Daoy (cell line): ENCODE data around the gene MRPL17. TPM values are rescaled to one million over a fixed set of nuclear protein-coding genes. Genes with fewer than 3 reads are reported as not detected.

Experiments
- DNase-seq: peaks from one replicate; pipeline ENCODE4 v3.0.0-alpha.2; 2015; ENCODE audit warnings: low read depth
- total RNA-seq: library from RNA; depleted of rRNA; stranded (reverse); fragments of >200 nt; shearing (Covaris generic); gene quantifications from 2 replicates; pipeline ENCODE4 v1.2.3, GENCODE V29; 2014

The MRPL17 gene
- total RNA-seq, 1 experiment from 2014 or later: 95.5 TPM

DNA sequence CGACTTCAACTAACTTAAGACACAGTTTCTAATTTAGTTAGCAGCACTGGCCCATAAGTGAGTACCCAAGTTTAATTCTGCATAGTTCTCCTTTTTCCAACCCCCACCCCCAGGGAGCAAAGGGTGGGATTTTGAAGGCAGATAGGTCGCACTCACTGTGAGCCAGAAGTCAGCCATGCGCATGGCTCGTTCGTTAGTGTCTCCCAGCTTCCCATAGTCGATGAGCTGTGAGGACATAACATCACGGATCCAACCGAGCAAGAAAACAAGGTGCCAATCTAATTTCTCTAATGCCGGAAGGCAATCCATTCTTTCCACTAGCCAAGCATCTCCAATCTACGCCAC, 577 bp downstream of the MRPL17 start:
- DNase-seq: peak; percentile 9

DNA sequence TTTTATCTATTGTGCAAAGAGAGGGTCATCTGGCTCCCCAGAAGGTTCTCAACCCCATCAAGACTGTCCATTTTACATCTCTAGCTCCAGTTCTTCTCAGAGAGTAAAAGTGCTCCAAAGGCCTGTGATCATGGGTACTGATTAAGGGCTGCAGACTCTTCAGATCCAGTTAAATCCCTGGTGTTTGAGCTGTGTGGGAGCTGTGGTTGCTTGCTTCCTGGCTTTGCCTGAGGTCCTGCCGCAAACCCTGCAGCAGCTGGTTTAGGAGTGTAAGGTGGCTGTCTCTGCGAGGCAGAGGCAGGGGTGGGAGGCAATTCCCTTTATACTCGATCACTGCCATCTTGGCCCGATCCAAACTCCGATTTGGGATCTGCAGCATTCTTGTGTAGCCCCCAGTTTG, 1.2 kb downstream of the MRPL17 start:
- DNase-seq: peak; percentile 18

GRCh38 chr11:6681505-6681904, 1.6 kb downstream of the MRPL17 start:
- no peak for DNase-seq

DNA sequence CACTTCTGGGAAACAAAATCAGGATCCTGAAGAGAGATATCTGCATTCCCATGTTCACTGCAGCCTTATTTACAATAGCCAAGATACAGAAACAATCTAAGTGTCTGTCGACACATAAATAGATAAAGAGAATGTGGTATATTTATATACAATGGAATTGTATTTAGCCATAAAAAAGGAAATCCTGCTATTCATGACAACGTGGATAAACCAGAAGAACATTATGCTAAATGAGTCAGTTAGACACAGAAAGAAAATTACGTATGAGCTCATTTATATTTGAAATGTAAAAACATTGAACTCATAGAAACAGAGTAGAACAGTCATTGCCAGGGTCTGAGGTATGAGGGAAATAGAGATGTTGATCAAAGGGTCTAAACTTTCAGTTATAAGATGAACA, 6.1 kb downstream of the MRPL17 start:
- DNase-seq: no peak

DNA sequence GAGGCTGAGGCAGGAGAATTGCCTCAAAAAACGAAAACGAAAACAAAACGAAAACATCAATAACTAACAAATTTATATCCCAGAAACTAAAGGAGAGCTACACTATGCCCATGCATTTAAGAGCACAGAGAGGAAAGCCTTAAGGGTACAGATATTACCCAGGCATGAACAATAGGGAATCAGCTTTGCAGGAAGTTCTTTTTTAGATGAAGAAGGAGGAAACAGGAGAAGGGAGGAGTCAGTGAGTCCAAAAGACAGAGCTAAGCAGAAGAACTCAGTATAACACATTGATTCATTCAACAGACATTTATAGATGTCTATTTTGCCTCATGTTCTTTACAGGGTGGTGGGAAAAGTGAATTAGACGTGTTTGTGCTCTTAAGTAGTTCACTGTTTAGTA, 8.3 kb downstream of the MRPL17 start:
- no peak for DNase-seq

DNA sequence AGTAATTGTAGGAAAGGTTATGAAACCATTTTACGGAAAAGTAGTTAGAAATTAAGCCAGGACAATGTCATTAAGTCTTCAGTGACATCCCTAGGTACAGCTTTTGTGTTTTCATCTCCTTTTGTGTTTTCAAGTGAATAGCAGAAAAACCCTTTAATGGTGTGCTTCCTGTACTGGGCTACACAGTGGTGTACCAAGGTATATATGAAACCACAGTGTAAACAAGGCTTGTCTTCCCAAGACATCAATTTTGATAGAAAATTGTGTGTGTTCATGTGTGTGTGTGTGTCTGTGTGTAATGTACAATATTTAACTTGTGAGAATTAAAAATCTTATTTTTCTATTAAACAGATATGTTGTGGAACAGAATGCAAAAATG, 8.9 kb downstream of the MRPL17 start:
- DNase-seq: no peak

- no peak for DNase-seq
Observed at GRCh38 chr11:6673523-6674218, 9.5 kb downstream of the MRPL17 start.

DNA sequence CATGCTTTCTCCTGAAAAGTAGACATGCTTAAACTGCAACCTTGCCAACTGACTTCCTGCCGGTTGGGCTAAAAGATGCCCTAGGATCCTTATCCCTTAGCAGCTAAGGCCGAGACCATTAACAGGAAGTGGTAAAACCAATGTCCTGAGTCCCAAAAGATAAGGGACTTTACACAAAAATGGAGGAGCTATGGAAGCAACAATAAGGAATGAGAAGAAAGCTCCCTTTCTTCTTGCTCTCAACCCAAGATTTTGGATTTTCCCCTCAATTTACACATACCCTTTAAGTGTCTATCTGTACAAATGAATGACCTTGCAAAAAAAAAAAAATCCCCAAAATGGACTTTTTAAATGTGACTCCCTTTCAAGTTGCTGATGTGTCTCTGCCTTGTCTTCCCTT, 11.1 kb downstream of the MRPL17 start:
- DNase-seq: no peak

DNA sequence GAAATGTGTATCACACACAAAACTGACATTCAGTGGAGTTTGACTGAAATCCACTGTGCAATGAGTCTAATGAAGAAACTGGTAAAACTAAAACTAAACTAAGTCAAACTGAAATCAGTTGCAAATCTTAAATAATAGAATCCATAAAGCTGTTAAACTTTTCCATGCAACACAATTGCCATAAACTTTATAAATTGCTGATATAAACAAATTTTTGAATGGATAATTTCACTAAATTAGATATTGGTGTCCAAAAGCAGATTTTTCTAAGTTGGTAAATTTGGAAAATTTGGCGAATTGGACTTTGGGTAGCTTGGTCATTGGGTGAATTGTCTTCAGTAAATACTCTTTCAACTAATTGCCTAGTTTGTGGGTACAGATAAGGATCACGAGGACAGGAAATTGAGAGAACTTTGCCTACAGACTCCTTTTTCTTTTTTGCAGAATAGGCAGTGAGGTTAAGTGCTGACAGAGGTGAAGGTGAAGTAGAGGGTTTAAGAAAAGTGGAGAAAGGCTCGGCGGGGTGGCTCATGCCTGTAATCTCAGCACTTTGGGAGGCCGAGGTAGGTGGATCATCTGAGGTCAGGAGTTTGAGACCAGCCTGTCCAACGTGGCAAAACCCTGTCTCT, 12.8 kb downstream of the MRPL17 start:
- DNase-seq: no peak

GRCh38 chr11:6667733-6668374, 15.3 kb downstream of the MRPL17 start:
- DNase-seq: no peak

DNA sequence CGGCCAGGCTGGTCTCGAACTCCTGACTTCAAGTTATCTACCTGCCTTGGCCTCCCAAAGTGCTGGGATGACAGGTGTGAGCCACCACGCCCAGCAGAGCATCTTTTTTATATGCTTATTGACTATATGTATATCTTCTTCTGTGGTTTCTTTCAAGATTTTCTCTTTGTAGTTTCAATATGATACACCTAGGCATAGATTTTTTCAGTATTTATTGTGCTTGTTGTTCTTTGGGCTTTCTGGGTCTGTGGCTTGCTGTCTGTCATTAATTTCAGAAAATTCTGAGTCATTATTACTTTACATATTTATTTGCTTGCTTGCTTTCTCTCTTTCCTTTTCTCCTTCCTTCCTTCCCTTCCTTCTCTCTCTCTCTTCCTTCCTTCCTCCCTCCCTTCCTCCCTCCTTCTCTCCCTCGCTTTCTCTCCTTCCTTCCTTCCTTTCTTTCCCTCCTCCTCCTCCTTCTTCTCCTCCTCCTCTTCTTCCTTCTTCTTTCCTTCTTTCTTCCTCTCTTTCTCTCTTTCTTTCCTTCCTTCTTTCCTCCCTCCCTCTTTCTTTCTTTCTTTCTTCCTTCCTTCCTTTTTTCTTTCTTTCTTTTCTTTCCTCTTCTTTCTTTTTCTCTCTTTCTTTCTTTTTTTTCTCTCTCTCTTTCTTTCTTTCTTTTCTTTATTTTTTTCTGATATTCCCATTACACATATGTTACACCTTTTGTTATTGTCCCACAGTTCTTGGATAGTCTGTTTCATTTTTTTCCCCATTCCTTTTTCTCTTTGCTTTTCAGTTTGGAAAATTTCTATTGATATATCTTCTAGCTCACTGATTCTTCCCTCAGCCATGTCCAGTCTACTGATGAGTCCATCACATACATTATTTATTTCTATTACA, 16.6 kb downstream of the MRPL17 start:
- DNase-seq: no peak

- no peak for DNase-seq
Observed at GRCh38 chr11:6664551-6664950, 18.6 kb downstream of the MRPL17 start.

DNA sequence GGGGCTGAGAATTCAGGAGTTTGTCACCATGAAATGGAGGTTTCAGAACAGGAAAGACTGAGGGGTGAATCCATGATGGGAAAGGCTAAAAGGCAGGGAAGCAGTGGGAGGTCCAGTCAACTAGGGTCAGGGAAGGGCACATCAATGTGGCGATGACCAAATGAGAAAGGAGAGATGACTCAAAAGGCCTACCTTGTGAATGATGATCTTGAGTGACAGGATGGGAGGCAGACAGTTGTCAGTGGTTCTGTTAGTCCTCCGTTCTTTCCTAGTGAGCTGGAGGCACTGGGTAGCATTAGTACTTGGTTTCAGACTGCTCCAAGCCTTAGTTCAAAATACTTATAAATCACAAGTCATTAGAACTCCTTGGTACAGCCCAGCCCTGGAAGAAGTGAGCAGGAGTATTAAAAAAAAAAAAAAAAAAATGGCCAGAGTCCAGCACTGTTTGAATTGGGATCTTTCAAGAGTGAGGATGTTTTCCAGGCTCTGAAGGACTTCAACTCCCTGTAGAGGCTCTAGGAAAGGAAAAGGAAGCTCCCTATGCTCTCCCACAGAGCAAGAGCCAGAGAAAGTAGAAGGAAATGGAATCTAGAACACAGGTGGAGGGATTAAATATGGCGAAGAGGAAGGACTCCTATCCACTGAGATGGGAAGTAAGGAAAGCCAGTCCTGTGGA, 19.2 kb downstream of the MRPL17 start:
- DNase-seq: no peak

- no peak for DNase-seq
Observed at GRCh38 chr11:6660712-6661111, 22.4 kb downstream of the MRPL17 start.

DNA sequence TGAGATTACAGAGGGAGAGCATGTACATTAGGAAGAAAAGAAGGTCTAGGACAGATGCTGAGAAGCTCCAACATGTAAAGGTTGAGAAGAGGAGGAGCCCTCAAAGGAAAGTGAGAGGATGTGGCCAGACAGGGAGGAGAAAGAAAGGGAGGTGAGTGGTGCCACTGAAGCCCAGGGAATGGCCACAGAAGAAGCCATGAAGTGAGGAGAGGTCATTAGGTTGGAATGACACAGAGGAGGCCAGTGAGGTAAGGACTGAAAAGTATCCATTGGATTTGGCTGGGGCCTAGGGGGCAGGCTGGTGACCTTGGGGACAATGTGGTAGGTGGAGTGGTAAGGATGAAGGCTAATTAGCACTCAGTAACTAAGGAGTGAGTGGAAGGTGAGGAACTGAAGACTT, 24.5 kb downstream of the MRPL17 start:
- no peak for DNase-seq

DNA sequence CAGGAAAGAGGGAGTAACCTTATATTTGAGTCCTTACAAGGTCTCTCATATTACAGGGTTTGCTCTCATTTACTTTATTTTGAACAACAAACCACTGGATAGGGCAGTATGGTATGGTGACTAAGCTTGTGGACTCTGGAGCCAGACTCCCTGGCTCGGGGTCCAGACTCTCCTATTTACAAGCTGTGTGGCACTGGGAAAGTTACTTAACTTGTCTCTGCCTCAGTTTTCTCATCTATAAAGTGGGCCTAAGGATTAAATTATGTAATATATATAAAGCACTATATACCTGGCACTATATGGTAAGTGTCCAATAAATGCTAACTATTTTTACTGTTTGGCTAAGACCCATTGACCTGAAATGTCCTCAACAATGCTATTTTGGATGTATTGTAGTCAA, 25.8 kb downstream of the MRPL17 start:
- no peak for DNase-seq

- no peak for DNase-seq
Observed at GRCh38 chr11:6656936-6657335, 26.2 kb downstream of the MRPL17 start.

GRCh38 chr11:6656584-6656915, 26.6 kb downstream of the MRPL17 start:
- no peak for DNase-seq

- no peak for DNase-seq
Observed at GRCh38 chr11:6655790-6656583, 27.2 kb downstream of the MRPL17 start, which contains the start of gene DCHS1. DCHS1 (minus strand) TSS chr11:6655809; CDS start chr11:6641613, 14,196 bp downstream.

GRCh38 chr11:6655020-6655789, 27.9 kb downstream of the MRPL17 start:
- no peak for DNase-seq
